Measurements from ENCODE around the gene CLCN4.

CLCN4 gene

DNA sequence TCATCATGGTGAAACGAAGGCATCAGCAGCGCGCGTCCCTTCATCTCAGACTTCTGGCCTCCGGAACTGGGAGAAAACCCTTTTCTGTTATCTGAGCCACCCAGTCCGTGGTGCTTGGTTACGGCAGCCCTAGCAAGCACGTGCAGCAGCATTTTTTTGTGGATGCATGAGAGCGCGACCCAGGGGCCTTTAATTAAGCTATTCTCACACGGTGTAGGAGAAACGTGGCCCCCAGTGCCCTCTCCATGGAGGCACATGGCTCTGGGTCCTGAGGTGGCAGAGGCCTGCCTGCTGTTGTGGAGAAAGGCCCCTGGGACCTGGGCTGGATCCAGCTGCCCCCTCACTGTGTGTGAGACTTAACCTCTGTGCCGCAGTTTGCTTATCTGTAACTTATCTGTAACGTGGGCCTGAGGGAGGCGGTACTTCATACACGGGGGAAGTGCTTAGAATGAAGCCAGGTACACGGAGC lies 9.5 kb downstream of the CLCN4 start:
- no peak for DNase-seq (ENCODE audit: low read depth in 2 of 2, low spot score in 1 of 2)

DNA sequence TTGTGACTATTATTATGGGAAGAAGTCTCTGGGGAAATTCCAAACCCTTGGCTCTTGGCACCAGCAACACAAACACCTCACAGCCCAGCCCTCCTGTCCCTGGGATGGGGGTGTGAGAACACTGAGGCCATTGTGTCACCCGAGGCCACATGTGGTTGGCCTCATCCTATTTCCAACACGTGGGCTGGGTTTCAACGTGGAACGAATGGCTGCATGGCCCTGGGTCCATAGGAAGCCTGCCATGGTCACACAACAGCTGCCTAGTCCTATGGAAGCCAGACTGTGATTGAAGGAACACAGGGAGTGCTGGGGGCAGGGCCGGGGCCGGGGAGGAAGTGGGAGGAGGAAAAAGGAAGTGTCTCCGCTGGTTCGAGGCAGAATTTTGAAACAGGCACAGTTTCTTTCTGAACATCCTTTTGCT lies 10.0 kb downstream of the CLCN4 start:
- no peak for DNase-seq (ENCODE audit: low read depth in 2 of 2, low spot score in 1 of 2)

DNA sequence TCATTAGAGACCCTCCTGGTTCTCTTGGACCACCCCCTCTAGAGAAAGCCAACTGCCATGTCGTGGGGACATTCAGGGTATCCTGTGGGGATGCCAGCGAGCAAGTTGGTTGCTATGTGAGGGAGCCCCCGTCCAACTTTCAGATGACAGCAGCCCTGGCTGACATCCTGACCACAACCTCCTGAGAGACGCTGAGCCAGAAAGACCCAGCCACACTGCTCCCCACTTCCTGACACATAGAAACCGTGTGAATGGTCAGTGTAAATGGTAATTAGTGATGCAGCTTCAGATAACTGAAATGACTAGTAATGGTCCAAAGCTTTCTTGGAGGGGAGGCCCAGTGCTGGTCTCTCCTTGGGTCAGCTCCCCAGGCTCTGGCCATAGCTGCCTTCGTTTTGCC lies 10.8 kb downstream of the CLCN4 start:
- DNase-seq (ENCODE audit: low read depth in 2 of 2, low spot score in 1 of 2) = no peak

DNA sequence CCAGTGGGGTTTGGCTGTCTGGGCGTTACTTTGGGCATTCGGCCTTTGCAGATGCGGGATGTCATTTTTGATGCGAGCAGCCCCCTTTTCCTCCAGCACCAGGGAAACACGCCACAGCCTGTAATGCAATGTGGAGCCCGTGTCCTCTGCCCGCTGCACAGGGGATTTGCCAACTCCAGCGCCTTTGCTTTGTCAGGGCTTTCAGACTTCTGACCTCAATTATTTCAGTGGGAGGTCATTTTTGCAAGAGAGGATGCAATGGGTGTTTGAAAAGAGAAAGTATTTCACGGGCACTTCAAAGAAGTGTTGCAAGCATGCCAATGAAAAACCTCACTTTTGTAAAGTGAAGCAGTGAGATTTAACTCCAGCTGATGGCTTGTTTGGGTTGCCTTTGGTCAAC lies 11.5 kb downstream of the CLCN4 start:
- no peak for DNase-seq (ENCODE audit: low read depth in 2 of 2, low spot score in 1 of 2)

DNA sequence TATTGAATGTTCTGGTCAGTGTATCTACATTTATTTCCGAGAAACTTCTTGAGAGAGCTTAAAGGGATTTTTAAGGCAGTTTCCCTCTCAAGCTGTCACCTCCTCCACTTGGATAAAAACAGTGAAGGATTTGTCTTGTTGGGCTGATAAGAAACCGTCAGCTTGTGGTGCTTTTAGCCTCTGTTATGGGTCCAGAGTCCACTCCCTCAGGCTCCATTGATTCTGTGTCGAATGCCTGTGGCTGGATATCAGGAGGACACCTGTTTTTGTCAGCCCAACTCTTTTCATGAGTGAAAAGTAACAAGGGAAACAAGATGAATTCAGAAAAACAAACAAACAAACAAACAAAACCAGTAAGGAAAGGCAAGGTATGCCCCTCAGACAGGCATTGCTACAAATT lies 12.4 kb downstream of the CLCN4 start:
- no peak for DNase-seq (ENCODE audit: low read depth in 2 of 2, low spot score in 1 of 2)

DNA sequence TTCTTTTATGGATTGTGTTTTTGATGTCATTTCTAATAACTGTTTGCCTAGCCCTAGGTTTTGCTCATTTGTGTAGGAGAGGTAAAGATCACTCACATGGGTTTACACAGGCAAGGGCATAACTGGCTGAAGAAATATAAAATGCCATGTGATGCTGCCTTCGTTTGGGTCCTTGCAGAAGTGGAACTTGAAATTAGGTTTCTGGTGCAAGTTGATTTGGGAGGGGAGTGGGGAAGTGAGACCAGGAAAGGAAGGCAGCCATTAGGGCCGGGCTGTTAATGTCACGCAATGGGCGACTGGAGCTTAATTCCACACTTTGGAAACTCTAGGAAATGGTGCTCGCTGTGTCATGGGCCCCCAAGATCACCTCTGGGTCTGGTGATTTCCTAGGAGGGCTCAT lies 14.5 kb downstream of the CLCN4 start:
- DNase-seq (ENCODE audit: low read depth in 2 of 2, low spot score in 1 of 2) = no peak

DNA sequence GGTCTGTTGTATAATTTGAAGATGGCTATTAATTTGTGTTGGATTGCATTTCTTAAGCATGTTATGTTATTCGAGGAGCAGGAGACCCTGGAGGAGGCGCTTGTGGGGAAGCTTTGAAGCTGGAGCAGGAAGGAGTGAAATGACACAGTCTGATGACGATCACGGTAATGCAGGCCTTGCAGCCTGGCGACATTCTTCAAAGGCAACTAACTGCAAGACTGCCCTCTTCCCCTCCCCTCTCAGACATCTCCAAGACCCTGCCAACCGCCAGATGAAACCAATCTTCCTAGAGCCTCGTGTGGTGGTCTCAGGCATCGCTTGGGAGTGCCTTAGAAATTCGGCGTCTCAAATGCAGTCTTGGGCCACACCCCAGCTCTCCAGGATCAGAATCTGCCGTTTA lies 16.1 kb downstream of the CLCN4 start:
- DNase-seq (ENCODE audit: low read depth in 2 of 2, low spot score in 1 of 2) = no peak

DNA sequence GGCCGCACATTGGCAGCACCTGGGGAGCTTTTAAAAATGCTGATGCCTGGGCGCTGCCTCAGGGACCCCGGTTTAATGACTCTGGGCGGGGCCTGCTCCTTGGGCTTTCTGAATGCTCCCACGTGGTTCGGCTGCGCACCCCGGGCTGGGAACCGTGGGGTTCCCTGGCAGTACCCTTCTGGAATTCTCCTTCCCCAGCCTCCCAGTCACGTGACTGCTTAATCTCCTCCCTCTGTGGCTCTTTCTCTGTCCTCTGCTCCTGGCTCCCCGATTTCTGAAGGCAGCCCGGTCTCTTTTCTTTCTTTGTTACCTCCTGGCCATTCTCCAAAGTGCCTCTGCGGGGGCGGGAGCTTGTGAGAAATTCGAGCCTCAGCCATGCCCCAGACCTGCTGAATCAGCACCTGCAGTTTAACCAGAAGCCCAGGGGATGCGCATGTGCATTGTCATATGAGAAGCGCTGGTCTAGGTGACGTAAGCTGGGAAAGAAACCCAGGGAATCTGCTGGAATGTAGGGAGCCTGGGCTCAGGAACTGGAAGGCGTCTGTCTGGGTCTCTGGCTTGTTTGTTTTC lies 16.6 kb downstream of the CLCN4 start:
- DNase-seq (ENCODE audit: low read depth in 2 of 2, low spot score in 1 of 2) = no peak

DNA sequence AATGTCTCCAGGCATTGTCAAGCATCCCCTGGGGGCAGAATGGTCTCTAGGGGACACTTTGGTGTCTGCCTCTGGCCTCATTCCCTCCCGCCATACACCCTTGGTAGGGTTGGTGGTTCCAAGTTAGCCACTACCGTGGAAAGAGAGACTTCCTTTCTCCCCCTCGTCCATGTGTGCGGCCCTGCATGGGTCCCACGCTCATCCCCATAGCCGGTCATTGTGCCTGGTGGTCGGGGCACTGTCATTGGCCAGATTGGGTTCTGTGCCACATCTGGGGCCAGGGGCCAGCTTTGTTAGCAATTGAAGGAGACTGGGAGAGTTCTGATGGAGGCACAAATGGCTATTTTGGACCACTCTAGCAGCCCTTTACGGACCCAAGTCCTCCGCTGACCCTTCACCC lies 17.3 kb downstream of the CLCN4 start:
- DNase-seq (ENCODE audit: low read depth in 2 of 2, low spot score in 1 of 2) = no peak

DNA sequence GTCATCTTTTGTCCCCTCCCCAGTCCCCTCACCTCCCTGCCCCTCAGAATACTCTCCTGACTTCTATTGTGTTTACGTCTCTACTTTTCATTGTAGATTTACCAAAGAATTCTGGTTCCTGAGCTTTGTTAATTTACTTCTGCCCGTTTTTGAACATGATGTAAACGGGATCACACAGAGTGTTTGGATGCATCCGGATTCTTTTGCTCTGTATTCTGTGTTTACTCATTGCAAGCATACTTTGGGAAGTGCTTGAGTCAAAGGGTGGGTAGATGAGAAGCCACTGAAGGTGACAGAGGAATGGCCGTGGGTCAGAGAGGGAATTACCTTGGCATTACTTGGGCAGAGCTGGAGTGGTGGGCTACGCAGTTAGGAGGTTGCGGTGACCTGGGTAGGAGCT lies 18.0 kb downstream of the CLCN4 start:
- no peak for DNase-seq (ENCODE audit: low read depth in 2 of 2, low spot score in 1 of 2)

DNA sequence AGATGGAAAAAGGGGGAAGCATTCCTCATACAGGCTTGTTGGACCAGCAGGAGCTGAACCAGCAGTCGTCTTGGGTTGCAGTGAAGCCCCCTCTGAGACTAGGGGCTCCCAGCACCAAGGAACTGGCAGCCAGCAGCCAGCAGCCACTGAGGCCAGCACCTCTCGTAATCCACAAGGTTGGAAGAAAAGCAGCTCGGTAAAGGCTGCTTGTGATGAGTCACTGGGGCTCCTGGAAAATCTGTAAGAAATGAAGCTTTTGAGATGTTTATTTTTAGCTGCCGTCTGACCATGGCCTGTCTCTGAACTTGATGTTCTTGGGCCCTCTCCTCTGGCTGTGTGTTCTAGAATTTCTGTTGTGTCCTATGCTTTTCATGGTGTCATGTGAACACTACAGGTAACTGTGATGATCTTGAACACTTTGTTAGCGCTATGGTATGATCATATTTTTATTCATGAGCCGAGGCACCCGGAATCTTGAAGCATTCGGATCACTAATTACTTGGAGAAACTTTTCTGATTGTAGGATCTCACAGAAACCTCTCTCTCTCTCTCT lies 18.6 kb downstream of the CLCN4 start:
- DNase-seq (ENCODE audit: low read depth in 2 of 2, low spot score in 1 of 2) = no peak

DNA sequence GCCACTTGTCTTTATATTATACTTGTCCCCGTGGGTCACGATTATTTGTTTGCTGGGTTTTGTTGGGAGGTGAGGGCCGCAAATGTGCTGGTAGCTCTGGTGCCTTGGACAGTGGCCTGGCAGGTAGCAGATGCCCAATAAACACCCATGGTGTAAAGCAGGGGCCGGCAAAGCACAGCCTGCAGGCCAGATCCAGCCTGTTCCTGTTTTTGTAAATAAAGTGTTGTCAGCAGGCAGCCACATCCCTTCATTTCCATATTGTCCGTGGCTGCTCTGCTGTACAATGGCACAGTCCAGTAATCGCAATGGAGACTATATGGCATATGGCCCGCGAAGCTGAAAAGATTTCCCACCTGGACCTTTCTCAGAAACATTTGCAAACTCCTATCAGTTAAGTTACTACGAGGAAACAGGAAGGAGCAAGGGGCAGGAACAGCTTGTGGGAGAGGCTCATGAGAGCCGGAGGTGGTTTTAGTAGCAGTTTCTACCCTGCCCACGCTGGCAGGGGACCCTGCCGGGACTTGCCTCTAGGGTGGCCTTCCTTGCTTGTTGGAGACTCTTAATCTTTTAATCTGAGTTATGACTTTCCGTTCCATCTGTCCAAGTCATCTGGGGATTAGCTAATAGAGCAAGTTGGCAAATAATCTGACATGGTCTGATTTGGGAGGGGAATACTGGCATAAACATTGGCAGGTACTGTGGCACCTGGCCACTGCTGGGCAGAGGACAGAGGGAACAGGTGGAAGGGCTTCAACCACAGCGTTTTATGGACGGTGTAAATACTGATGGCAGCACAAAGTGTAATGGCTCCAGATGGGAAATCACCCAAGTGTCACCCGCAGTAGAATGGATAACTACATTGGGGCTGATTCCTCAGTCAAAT lies 19.6 kb downstream of the CLCN4 start:
- DNase-seq (ENCODE audit: low read depth in 2 of 2, low spot score in 1 of 2) = no peak

DNA sequence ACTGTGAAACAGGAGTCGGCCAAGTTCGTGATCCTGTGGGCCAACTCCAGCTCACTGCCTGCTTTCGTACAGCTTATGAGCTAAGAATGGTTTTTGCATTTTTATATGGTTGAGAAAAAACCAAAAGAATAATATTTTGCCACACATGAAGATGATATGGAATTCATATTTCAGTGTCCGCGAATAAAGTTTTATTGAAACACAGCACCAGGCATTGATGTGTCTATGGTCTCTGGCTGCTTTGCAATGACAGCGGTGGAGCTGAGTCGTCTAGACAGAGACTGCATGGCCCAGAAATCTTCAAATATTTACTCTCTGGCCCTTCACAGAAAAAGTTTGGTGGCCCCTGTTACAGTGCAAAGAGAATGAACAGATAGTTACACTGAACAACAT lies 20.2 kb downstream of the CLCN4 start:
- DNase-seq (ENCODE audit: low read depth in 2 of 2, low spot score in 1 of 2) = no peak

DNA sequence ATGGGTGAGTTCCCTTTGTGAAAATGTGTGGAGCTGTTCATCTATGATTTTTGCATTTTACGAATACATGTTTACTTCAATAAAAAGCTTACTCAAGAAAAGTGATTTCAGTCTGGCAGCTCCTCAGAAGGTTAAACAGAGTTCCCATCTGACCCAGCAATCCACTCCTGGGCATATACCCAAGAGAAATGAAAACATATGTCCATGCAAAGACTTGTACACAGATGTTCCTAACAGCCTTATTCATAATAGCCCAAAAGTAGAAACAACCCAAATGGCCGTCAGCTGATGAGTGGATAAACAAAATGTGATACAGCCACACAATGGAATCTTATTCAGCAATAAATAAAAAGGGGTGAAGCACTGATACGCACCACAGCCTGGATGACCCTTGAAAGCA lies 20.8 kb downstream of the CLCN4 start:
- no peak for DNase-seq (ENCODE audit: low read depth in 2 of 2, low spot score in 1 of 2)

DNA sequence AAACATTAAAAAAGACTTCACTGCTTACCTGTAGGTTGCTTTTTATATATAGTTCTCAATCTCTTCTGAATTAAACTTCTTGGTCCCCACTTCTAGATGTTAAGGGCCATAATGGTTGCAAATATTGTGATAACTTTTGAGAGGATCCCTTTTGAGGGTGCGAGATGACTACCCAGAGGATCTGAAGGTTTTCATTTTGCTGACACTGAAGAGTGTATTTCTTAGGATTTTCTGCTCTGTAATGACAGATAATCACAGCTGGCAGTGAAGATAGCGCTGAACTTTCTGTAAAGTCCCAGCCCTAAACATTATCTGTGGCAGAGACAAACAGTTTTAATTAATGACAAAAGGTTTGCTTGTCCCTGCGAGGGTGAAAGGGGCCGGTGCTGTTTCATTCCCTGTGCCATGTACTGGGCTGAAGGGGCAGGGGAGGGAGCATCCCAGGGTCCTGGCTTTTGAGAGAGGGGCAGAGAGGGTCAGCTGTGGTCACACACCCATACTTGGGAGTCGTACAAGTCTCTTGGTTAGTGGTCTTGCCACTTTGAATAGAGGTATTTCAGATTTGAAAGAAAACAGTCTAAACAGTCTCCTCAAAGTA lies 22.2 kb downstream of the CLCN4 start:
- no peak for DNase-seq (ENCODE audit: low read depth in 2 of 2, low spot score in 1 of 2)

DNA sequence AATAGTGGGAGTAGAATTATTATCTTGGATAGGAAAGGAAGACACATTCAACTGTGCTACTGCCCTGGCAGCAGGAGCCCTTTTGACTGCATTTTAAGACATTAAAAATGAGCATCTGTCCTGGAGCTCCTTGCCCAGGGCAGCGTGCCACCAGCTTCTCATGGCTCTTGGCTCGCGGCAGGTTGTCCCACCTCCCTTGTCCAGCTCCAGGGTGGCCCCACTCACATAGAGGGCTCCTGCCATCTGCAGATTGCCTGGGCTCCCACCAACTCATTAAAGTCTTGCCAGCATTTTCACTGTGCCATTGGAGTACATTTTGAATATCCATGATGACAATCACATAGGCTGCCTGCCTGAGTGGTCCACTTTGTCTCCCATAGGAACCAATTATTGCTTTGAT lies 27.0 kb downstream of the CLCN4 start:
- no peak for DNase-seq (ENCODE audit: low read depth in 2 of 2, low spot score in 1 of 2)

DNA sequence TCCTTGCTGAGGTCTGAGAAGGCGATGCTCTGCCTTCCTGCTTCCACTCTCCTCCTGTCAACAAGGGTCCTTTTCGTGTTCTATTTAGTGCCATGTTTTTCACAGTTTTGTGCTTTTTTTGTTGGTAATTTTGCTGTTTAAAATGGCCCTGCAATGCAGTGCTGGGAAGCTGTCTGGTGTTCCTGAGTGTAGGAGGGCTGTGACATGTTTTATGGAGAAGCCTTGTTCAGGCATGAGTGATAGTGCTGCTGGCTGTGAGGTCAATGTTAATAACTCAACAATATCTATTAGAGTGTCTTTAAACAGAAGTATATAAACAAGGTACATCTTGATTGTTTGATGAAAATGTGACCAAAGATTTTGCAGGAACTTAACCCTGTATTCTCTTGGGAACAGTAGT lies 27.6 kb downstream of the CLCN4 start:
- no peak for DNase-seq (ENCODE audit: low read depth in 2 of 2, low spot score in 1 of 2)

DNA sequence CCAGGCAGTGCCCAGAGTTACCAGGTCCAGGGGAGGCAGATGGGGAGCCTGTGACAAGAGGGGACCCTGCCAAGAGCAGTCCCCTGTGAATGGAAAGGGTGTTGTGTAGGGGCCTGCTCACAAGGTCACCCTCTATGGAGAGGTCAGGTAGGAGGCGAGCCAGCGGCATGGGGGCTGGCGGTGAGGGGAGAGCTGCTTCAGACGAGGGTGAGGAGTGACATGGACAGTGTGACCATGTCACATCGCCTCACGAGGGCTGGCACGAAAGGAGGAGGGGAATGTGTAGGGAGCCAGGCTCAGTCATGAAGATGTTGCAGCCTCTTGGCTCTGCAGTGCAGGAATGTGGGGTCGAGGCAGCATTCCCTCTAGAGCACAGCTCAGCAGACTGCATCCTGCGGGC lies 29.6 kb downstream of the CLCN4 start:
- DNase-seq (ENCODE audit: low read depth in 2 of 2, low spot score in 1 of 2) = no peak

DNA sequence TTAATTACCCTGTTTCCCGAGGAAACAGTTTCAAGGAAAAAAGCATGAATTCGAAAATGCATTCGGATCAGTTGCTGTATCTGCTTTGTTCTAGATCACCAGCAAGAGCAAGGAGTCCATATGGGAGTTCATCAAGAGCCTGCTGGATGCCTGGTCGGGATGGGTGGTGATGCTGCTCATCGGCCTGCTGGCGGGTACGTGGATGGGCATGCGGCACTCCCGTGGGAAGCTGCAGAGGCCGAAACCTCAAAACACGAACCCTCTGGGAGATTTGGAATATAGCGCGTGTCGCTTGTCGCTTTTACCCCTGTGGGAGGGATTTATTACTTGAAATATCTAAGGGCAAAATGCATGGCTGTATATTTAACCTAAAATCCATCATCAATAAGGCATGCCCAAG lies 30.6 kb downstream of the CLCN4 start:
- no peak for DNase-seq (ENCODE audit: low read depth in 2 of 2, low spot score in 1 of 2)

DNA sequence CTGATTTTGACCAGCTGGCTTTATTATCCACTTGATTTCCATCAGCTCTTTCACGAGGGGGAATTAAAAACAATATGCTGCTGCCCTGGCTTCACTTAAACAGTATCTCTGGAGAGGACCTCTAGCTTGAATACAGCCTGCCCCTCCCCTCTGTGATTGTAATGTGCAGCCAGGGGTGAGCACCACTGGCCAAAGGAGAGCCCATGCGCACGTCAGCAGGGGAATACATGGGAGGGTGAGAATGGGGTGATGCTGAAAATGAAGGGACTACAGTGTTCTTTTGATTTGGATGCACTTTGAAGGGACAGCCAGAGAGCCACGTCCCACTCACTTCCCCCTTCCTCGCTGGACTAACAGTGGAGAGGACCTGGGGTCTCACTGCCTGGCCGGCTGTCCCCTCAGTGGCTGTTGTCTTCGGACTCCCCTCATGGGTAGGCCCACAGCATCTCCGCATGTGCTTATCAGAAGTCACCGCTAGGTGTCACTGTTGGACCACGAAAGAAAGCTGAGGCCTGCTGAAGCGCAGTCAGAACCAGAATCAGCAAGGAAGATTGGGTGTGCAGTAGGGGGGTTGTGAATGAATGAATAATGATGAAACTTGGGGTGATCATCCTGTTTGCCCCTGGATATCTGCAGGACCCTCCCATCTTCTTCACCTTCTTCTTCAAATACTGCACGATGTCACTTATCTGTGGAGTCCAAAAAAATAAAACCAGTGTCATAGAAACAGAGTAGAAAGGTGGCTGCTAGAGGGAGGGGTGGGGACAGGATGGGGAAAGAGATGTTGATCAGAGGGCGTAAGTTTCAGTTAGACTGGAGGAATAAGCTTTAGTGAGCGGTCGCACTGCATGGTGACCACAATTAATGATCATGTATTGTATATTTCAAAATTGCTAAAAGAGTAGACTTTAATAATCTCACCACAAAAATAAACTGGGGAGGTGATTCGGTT lies 32.8 kb downstream of the CLCN4 start:
- peak; percentile 44 to 58 for DNase-seq (ENCODE audit: low read depth in 2 of 2, low spot score in 1 of 2)

DNA sequence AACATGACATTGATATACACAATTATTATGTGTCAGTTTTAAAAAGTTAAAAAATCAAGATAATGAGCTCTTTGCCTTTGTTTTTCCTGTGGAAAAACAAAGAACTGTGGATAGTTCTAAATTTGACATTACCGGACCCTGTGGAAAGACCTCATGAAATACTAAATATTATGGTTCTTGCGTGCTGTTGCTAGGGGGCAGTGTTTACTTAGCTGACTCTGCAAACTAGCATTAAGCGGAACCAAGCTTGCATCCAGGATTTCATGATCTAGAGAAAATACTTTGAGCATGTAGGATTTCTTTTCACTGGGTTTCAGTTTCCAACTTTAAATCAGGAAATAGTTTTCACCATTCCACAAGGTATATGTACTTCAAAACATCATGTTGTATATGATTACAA lies 33.6 kb downstream of the CLCN4 start:
- no peak for DNase-seq (ENCODE audit: low read depth in 2 of 2, low spot score in 1 of 2)

Measured in stimulated activated CD8-positive, alpha-beta memory T cell treated with anti-CD3 and anti-CD28 coated beads, Interleukin-4, amount 100 ng/mL, for 1 hour (primary cell).